ENCODE data around the gene NTNG2.

- TF ChIP-seq CTCF (IDR thresholded peaks at IDR 0.05) (no peak), POLR2A (IDR thresholded peaks at IDR 0.05) (no peak), EP300 (IDR thresholded peaks at IDR 0.05) (no peak), POLR2AphosphoS5 (IDR thresholded peaks at IDR 0.05) (no peak)
Observed at GRCh38 chr9:132146575-132146974, 15.3 kb upstream of the NTNG2 start.

All from stomach (tissue), 4 donors.